ENCODE data around the gene THAP12.
A peak's percentile ranks its signal among the peaks of the same experiment; 100 is the strongest.

Gene THAP12, protein sequence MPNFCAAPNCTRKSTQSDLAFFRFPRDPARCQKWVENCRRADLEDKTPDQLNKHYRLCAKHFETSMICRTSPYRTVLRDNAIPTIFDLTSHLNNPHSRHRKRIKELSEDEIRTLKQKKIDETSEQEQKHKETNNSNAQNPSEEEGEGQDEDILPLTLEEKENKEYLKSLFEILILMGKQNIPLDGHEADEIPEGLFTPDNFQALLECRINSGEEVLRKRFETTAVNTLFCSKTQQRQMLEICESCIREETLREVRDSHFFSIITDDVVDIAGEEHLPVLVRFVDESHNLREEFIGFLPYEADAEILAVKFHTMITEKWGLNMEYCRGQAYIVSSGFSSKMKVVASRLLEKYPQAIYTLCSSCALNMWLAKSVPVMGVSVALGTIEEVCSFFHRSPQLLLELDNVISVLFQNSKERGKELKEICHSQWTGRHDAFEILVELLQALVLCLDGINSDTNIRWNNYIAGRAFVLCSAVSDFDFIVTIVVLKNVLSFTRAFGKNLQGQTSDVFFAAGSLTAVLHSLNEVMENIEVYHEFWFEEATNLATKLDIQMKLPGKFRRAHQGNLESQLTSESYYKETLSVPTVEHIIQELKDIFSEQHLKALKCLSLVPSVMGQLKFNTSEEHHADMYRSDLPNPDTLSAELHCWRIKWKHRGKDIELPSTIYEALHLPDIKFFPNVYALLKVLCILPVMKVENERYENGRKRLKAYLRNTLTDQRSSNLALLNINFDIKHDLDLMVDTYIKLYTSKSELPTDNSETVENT

DNA sequence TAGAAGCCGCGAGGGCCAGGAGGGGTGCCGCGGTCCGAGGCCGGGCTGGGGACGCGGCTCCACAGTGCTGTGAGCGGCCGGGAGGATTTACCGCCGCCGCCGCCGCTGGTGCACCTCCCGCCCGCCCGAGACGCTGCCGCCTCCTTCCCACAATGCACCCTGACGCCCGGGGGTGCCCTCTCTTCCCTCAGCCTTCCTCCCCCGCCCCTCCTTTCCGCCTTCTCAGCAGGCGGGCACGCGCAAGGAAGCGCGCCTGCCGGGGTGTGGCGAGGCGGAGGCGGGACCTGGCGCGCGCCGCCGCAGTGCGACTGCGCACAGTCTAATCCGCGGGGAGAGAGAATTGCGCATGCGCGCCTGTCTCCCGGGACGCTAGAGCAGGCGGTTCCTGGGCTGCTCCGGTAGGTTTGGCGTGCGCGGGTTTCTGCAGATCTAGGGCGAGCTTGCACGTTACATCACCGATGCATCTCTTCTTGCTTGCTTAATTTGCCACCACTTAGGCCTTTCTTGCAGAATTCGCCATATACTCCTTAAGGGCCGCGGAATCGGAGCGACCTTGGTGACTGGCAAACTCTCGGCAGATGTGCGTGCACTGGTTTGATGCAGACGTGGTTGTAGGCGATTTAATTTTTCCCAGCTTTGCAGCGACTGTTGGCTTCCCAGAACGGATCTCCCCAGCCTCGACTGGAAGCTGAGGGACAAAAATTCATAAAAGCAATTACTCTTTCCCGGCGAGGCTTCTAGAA is at the start of gene THAP12, which contains the start of gene GVQW3:
TSS of gene THAP12 (minus strand) at position 156 of the 743 bp plus-strand sequence. CDS start 296 bp downstream, outside the sequence.
TSS of gene GVQW3 (plus strand) at position 347 of the 743 bp plus-strand sequence. CDS start 506 bp downstream, outside the sequence.
- TF ChIP-seq, protein P1, sequence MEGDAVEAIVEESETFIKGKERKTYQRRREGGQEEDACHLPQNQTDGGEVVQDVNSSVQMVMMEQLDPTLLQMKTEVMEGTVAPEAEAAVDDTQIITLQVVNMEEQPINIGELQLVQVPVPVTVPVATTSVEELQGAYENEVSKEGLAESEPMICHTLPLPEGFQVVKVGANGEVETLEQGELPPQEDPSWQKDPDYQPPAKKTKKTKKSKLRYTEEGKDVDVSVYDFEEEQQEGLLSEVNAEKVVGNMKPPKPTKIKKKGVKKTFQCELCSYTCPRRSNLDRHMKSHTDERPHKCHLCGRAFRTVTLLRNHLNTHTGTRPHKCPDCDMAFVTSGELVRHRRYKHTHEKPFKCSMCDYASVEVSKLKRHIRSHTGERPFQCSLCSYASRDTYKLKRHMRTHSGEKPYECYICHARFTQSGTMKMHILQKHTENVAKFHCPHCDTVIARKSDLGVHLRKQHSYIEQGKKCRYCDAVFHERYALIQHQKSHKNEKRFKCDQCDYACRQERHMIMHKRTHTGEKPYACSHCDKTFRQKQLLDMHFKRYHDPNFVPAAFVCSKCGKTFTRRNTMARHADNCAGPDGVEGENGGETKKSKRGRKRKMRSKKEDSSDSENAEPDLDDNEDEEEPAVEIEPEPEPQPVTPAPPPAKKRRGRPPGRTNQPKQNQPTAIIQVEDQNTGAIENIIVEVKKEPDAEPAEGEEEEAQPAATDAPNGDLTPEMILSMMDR (IDR thresholded peaks at IDR 0.05; ENCODE audit: low read length, missing control alignments) = no peak
- peak within 1 kb of the TSS; percentile 74 for H3K4me3 ChIP-seq (replicated peaks; ENCODE audit: low read depth, low read length)
- DNase-seq (ENCODE audit: low read depth) = peak; percentile 98

DNA sequence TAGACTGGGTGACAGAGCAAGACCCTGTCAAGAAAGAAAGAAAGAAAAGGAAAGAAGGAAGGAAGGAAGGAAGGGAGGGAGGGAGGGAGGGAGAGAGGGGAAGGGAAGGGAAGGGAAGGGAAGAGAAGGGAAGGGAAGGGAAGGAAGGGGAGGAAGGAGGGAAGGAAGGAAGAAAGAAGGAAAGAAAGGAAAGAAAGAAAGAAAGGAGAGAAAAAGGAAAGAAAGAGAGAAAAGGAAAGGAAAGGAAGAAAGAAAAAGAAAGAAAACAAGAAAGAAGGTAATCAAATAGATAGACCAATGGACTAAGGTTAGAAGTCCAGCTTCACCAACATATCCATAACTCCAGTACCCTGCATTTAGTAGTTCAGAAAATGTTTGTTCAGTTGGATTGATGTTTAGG is 45.7 kb upstream of the THAP12 start:
- TF ChIP-seq, protein P1 (IDR thresholded peaks at IDR 0.05; ENCODE audit: low read length, missing control alignments) = no peak
- no peak overlapping the region for H3K4me3 ChIP-seq (replicated peaks; ENCODE audit: low read depth, low read length)
- no peak for DNase-seq (ENCODE audit: low read depth)

DNA sequence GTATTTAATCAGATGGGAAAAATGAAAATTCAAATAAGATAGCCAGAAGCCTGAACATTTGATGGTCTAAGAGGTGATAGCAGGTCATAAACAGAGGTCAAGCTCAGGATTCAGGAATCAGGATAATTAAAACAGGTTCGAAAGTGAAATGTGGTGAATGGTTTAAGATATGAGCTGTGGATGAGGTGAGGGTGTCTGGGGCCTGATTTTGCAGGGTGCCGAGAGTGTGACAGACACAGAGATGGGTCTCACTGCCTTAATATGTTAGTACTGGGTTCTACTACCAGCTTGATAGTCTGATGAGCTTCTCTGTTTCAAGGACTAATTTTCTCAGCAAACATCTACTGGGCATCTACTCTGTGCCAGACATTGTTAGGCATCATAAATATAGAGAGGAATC is 44.0 kb upstream of the THAP12 start:
- TF ChIP-seq, protein P1 (IDR thresholded peaks at IDR 0.05; ENCODE audit: low read length, missing control alignments) = no peak
- no peak for DNase-seq (ENCODE audit: low read depth)
- H3K4me3 ChIP-seq (replicated peaks; ENCODE audit: low read depth, low read length) = no peak overlapping the region

DNA sequence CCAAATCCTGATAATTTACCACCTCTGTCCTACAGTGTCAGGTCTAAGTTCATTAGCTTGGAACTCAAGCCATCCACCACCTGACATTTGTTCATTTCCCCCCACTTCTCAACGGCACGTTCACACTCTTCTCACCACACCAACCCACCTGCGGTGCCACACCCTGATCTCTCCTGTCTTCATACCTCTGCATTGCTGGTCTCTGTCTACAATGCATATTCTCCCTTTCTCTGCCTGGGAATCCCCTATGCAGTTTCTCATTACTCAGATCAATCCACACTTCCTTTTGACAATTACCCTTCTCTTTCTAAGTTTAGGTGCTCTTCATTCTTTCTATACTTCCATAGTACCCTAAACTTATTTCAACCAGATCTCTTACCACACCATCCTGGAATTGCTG is 43.4 kb upstream of the THAP12 start:
- TF ChIP-seq, protein P1 (IDR thresholded peaks at IDR 0.05; ENCODE audit: low read length, missing control alignments) = no peak
- no peak overlapping the region for H3K4me3 ChIP-seq (replicated peaks; ENCODE audit: low read depth, low read length)
- DNase-seq (ENCODE audit: low read depth) = no peak

DNA sequence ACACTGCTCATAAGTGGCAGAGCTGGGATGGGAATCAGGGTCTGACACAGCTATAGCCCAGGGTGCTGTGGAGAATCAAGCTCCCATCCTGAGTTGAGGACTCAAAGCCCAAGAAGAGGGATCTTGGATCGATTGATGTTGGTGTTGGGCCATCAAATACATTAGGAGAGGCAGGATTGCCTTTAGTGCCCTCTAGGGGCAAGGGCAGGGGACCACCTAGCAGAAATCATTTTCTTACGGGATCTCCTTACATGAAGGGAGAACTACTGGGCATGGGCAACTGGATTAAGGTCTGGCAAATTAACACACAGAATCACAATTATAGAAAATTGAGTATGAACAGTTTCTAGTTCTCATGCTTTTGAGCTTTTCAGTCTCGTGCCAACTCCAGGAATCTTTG is 39.0 kb upstream of the THAP12 start:
- no peak overlapping the region for H3K4me3 ChIP-seq (replicated peaks; ENCODE audit: low read depth, low read length)
- DNase-seq (ENCODE audit: low read depth) = no peak
- TF ChIP-seq, protein P1 (IDR thresholded peaks at IDR 0.05; ENCODE audit: low read length, missing control alignments) = peak; percentile 39

DNA sequence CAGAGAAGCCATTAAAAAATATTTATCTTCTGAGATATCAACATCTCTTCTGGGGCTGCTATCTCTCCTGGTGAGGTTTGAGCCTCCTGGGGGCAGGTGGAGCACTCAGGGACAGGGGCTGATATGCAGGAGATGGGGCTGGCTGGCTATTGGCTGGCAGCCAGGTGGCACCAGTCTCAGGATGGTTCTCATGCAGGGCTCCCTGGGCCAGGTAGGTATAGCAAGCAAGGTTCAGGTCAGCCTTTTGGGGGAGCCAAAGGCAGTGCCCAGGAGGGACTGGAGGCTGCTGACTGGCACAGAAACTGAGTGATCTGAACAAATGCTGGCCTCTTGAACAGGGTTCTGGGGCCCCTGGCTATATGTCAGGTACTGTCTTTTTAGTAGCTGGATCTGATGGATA is 34.1 kb upstream of the THAP12 start:
- no peak for DNase-seq (ENCODE audit: low read depth)
- TF ChIP-seq, protein P1 (IDR thresholded peaks at IDR 0.05; ENCODE audit: low read length, missing control alignments) = no peak
- H3K4me3 ChIP-seq (replicated peaks; ENCODE audit: low read depth, low read length) = no peak overlapping the region

All from fibroblast of pulmonary artery (primary cell).